Right kidney (tissue), 1 donor: ENCODE data around the gene TSACC.

Experiments
- DNase-seq: peaks from one replicate; pipeline ENCODE4 v3.0.0-alpha.2; 2016

TSACC gene

GRCh38 chr1:156394835-156395461 lies 56.6 kb downstream of the TSACC start:
- no peak for DNase-seq
